SK-N-MC (cell line): ENCODE results near the gene MSL1.

Source experiments
- EZH2 ChIP-seq: fragments of 200-600 bp; sonication (generic); IDR thresholded peaks from one replicate; pipeline ENCODE4 v1.6.1; 2017; ENCODE audit warnings: antibody characterized with exemption
- FOXP2 ChIP-seq: optimal IDR thresholded peaks from 2 replicates; pipeline ENCODE3; 2011; ENCODE audit warnings: mild to moderate bottlenecking, moderate library complexity; ENCODE audit not compliant: insufficient read depth; ENCODE audit errors: extremely low read length, control extremely low read depth
- POLR2AphosphoS5 ChIP-seq: IDR thresholded peaks from 2 replicates; pipeline ENCODE4 v1.6.1; 2012; ENCODE audit warnings: mild to moderate bottlenecking, low read depth, low read length, borderline replicate concordance

DNA sequence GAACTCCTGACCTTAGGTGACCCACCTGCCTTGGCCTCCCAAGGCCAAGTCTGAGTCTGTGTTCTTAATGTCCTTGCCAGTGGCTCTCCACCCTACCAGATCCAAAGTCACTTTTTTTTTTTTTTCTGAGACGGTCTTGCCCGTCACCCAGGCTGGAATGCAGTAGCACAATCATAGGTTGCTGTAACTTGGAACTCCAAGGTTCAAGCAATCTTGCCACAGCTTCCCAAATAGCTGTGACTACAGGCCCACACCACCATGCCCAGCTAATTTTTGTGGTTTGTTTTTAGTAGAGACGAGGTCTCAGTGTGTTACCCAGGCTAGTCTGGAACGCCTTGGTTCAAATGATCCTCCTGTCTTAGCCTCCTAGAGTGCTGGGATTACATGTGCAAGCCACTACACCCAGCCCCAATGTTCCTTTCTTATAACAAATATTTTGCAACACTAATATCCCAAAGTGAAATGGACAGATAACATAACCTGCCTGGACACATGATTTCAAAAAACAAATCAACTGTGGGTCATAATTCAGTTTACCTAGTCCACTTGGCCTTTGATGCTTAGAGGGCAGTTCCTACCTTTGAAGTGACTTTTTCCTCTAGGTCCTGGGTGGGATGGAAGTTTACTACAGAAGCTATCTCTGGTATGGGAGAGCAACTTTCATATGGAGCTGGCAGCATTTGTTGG is 51.5 kb downstream of the MSL1 start:
- TF ChIP-seq EZH2 (no peak), POLR2AphosphoS5 (no peak), FOXP2 (no peak)
